Suppressor macrophage treated with lipopolysaccharide for 1 hour (primary cell): ENCODE results near the gene PITPNM1.
A peak's percentile ranks its signal among the peaks of the same experiment; 100 is the strongest.
"Not testable (repeated sequence)": the region's sequence is repeated elsewhere in the genome, so short reads cannot be mapped to it uniquely, and the experiment has no call there.

Source experiments
- DNase-seq, 3 donors: peaks; one replicate each; pipeline ENCODE4 v3.0.0-alpha.2; 2020 to 2022

Gene PITPNM1

DNA sequence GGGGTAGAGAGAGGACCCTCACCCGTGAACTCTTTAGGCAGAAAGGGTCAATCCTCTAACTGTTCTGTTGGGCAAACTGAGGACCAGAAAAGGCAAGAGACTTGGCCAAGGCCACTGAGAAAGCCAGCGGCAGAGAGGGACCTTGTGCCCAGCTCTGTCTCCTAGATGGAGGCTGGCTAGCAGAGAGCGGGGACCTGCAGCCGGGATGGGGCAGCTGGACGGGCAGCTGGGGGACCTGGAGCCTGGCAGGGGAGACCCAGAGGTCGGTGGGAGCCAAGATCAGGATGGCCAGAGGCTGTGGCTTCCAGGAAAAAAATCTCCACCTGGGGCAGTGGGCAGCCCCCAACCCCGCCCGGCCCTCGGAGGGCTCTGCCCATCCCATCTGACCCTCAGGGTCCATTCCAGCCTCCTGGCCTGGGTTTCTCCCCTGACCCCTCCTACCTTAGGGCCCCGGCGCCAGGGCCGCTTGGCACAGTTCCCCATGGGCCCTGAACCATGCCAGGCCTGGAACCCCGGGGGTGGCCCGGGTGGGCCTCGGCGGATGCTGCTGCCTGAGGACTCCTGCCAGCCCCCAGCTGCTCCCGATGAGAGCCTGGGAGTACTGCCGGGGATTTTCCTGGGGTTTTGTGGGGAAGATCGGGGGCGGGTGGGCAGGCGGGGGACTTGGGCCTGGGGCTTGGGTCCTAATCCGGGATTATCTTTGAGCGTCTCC lies 17.8 kb upstream of the PITPNM1 start, which contains the start of gene CABP2:
CABP2 (minus strand) TSS at position 603 of the 712 bp plus-strand sequence; CDS start at position 483, 120 bp downstream.
- DNase-seq, result no peak

- DNase-seq, result no peak
These were observed 17.2 kb upstream of the PITPNM1 start for GRCh38 chr11:67522338-67522737.

GRCh38 chr11:67521924-67522323 lies 16.8 kb upstream of the PITPNM1 start:
- DNase-seq, result no peak

- DNase-seq, result no peak
These were observed 16.0 kb upstream of the PITPNM1 start for GRCh38 chr11:67520856-67521824.

DNA sequence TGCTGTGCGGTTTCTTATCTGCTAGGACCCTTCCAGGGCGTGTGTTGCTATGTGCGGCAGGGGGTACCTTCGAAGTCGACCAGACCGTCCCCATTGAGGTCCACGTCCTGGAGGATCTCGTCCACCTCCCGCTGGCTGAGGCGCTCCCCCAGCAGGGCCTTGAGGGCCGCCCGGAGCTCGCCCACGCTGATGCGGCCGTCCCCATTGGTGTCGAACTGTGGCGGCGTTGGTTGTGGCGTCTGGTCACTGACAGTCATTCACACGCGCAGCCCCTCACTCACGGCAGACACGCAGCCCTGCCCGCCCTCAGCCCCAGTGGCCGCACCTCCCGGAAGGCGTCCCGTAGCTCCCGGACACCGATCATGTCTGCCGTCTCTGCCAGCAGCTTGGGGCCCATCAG lies 14.6 kb upstream of the PITPNM1 start:
- DNase-seq, result no peak

- no peak for DNase-seq
These were observed 12.8 kb upstream of the PITPNM1 start for GRCh38 chr11:67517784-67518552.

DNA sequence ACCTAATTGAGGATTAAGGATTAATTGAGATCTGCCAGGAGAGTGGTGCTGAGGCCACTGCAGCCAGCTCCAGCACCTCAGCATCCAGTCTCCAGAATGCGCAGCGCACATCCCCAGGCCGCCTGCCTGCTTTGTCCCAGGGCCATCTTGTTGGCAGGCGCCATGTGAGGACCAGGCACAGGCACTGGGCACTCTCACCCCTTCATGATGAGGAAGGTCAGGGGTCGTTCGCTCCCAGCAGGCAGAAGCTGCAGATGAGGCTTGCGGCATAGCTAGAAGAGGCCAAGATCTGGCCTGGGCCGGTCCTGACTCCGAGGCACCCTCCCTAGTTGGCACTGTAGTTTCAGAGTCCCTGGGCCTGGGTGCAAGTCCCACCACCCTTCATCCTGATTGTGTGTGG lies 11.6 kb upstream of the PITPNM1 start:
- DNase-seq, result no peak

DNA sequence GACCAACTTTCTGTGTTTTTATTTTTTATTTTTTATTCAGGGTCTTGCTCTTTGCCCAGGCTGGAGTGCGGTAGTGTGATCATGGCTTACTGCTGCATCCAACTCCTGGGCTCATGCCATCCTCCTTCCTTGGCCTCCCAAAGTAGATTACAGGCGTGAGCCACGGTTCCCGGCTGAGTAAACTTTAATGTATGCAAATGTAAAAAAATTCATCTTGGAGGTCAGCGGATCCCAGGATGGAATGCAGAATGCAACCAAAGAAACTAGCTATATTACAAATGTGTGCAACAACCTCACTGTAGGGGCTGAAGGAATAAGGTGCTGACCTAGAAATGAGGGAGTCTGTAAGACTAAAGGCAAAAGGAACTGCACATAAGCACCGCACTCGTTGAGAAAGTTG lies 9.0 kb upstream of the PITPNM1 start:
- no peak for DNase-seq

DNA sequence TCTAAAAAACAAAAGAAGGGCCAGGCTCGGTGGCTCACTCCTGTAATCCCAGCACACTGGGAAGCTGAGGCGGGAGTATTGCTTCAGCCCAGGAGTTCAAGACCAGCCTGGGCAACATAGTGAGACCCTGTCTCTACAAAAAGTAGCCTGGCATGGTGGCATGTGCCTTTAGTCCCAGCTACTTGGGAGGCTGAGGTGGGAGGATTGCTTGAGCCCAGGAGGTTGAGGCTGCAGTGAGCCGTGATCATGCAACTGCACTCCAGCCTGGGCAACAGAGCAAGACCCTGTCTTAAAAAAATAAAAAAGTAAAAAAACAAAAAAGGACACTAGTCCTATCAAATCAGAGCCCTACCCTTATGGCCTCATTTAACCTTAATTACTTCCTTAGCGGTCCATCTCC lies 6.4 kb upstream of the PITPNM1 start:
- not testable (repeated sequence) for DNase-seq

DNA sequence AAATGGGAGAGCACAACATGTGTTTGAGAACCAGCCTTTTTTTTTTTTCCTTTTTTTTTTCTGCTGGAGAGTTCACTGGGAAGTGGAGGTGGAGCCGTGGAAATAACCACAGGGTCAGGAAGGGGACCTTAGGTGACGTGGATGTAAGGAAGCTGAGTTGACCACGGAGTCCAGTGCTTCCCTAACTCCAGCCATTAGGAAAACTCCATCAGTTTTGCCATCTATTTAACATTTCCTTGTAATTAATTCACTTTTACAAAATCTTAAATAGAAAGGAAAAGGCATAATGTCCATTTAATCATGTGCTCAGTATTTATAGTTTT lies 4.8 kb upstream of the PITPNM1 start:
- DNase-seq, result no peak

GRCh38 chr11:67508486-67509121 lies 3.4 kb upstream of the PITPNM1 start:
- peak; percentile 97 to 99 (median 99) for DNase-seq

- DNase-seq, result peak; percentile 99 to 100 (median 100)
These were observed 2.8 kb upstream of the PITPNM1 start, which contains the start of gene CDK2AP2 for GRCh38 chr11:67507864-67508485. Gene CDK2AP2 (minus strand): TSS chr11:67508162. CDS start chr11:67508082, 80 bp downstream.

GRCh38 chr11:67507242-67507863 lies 2.2 kb upstream of the PITPNM1 start:
- no peak for DNase-seq

GRCh38 chr11:67506426-67507051 lies 1.4 kb upstream of the PITPNM1 start:
- no peak for DNase-seq

- DNase-seq, result peak; percentile 98 to 99 (median 99)
These were observed 638 bp upstream of the PITPNM1 start for GRCh38 chr11:67505605-67506396.

DNA sequence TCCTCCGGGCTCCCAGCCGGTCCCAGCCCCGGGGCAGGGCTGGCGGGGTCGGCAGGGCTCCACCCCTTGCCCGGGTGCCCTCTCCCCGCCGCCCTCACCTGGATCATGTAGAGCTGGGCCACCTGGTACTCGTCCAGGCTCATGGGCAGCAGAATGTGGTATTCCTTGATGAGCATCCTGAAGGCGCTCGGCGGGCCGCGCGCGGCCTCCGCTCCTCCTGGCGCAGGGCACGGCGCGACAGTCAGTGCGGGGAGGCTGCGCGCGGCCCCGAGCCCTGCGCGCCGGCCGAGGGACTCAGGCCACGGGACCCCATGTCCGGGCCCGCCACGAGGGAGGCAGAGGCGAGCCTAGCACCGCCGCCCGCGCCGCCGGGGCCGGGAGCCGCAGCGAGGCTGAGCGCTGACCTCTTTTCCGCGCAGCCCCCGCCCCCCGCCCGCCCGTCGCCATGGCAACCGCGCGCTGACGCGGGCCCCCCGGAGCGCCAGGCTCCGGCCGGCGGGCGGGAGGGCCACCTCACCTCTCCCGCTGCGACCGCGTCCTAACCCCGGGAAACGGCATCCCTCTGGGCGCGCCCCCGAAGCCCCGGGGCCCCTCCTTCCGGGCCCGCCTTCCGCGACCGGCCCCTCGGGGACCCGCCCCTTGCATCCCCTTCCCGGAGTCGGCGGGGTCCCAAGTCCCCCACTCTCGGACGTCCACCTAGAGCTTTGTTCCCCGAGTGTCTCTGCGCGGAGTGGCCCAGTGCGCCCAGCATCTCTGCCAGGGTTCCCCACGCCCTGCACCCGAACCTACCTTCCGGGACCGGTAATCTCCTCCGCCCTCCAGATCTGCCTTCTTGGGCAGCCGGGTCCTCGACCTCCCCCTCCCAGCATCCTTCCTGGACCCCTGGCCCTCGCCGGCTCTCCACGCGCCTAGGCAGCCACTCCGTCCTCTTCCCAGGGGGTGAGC lies 886 bp downstream of the PITPNM1 start:
- peak in 2 of 3 donors; percentile 25 to 53 for DNase-seq

GRCh38 chr11:67503119-67504004 lies 1.8 kb downstream of the PITPNM1 start:
- no peak for DNase-seq
